T-cell (primary cell): ENCODE data around the gene ADCY5. TPM values are rescaled to one million over a fixed set of nuclear protein-coding genes. Genes with fewer than 3 reads are reported as not detected.

Experiments
- ATAC-seq, 4 experiments: fragments of 200-7000 bp in 3 of 4; fragments of 150-1000 bp in 1 of 4; cut with Tn5 transposase; replicated peaks in 1 of 4; 1 replicate in 3 of 4; 2 replicates in 1 of 4; pipeline ENCODE4 v1.10.0; 2021; ENCODE audit warnings: moderate library complexity in 3 of 4, mild to moderate bottlenecking in 2 of 4, moderate number of reproducible peaks in 1 of 4
- CTCF ChIA-PET, 2 donors: fragments of 300-600 bp; sonication (Branson Sonifier 250); formaldehyde crosslinking; loops; one replicate each; lab custom pipeline; 2022; ENCODE audit warnings: antibody characterized with exemption in 2 of 2; lab: Charles Lee
- POLR2A ChIA-PET, 2 donors: fragments of 300-600 bp; sonication (Branson Sonifier 250); formaldehyde crosslinking; loops; one replicate each; lab custom pipeline; 2022; ENCODE audit warnings: antibody characterized with exemption in 2 of 2; lab: Charles Lee
- DNase-seq, 35 experiments: peaks; one replicate each; pipeline versions ENCODE4 v3.0.0 to v3.0.0-alpha.2; 2013 to 2023
- H3K27ac ChIP-seq: one replicate; pipeline ENCODE4 v1.5.1; 2013; ENCODE audit warnings: low read length
- H3K27me3 ChIP-seq, 2 experiments: replicated peaks in 1 of 2; 1 replicate in 1 of 2; 2 replicates in 1 of 2; pipeline versions ENCODE4 v1.6.1 to v1.7.0; 2013; ENCODE audit warnings: low read length in 1 of 2, mixed read lengths in 1 of 2; ENCODE audit not compliant: control insufficient read depth in 2 of 2, insufficient read depth in 2 of 2; ENCODE audit errors: extremely low read depth in 1 of 2
- H3K36me3 ChIP-seq, 2 donors: 1 replicate in 1 of 2; 2 replicates in 1 of 2; pipeline versions ENCODE4 v1.6.1 to v1.7.0; 2013; ENCODE audit warnings: low read length in 1 of 2; ENCODE audit not compliant: control insufficient read depth in 2 of 2, insufficient read depth in 1 of 2; ENCODE audit errors: extremely low read depth in 1 of 2
- H3K4me1 ChIP-seq, 2 experiments: 1 replicate in 1 of 2; 2 replicates in 1 of 2; pipeline versions ENCODE4 v1.6.1 to v1.7.0; 2013; ENCODE audit warnings: low read length in 2 of 2, mixed read lengths in 1 of 2; ENCODE audit not compliant: insufficient read depth in 2 of 2, control insufficient read depth in 1 of 2; ENCODE audit errors: extremely low read depth in 1 of 2
- H3K4me3 ChIP-seq, 2 donors: 1 replicate in 1 of 2; 2 replicates in 1 of 2; pipeline versions ENCODE4 v1.5.1 to v1.7.0; 2013; ENCODE audit warnings: mild to moderate bottlenecking in 2 of 2, low read length in 1 of 2, moderate library complexity in 1 of 2; ENCODE audit not compliant: control insufficient read depth in 1 of 2; ENCODE audit errors: extremely low read depth in 1 of 2
- H3K9me3 ChIP-seq: 2 replicates; pipeline ENCODE4 v1.7.0; 2013
- H3K27ac Mint-ChIP-seq, 2 donors: one replicate each; pipeline ENCODE4 v1.8.0; 2020 to 2021; ENCODE audit warnings: mild to moderate bottlenecking in 2 of 2, mixed read lengths in 2 of 2
- H3K27me3 Mint-ChIP-seq, 2 donors: one replicate each; pipeline ENCODE4 v1.8.0; 2021 to 2022; ENCODE audit warnings: mixed read lengths in 2 of 2
- H3K36me3 Mint-ChIP-seq: one replicate; pipeline ENCODE4 v1.8.0; 2021; ENCODE audit warnings: mixed read lengths
- H3K4me1 Mint-ChIP-seq, 3 donors: one replicate each; pipeline ENCODE4 v1.8.0; 2020 to 2022; ENCODE audit warnings: mixed read lengths in 3 of 3, mild to moderate bottlenecking in 1 of 3
- H3K4me3 Mint-ChIP-seq, 3 donors: one replicate each; pipeline ENCODE4 v1.8.0; 2020 to 2022; ENCODE audit warnings: mild to moderate bottlenecking in 3 of 3, mixed read lengths in 3 of 3, moderate library complexity in 3 of 3
- H3K9me3 Mint-ChIP-seq, 3 donors: one replicate each; pipeline ENCODE4 v1.8.0; 2020 to 2022; ENCODE audit warnings: mixed read lengths in 3 of 3
- WGBS: methylation state at CpG from one replicate; pipeline ENCODE4 v1.1.5; 2013; ENCODE audit warnings: missing lambda C conversion rate; ENCODE audit not compliant: insufficient coverage; 5-methylcytosine and 5-hydroxymethylcytosine counted together
- total RNA-seq, 35 experiments: library from RNA in 6 of 35; stranded (reverse) in 6 of 35; fragments of 120-200 nt in 1 of 35; gene quantifications; one replicate each; pipeline versions ENCODE4 v1.2.1 to v1.2.4 and lab custom pipeline; 2013 to 2026

Gene ADCY5
- total RNA-seq, 5 donors from 2014 or later (not counting 1 experiment from before 2014, with no cell fraction given): 0.23 TPM; not detected in 4

GRCh38 chr3:123341871-123342630, 106.8 kb downstream of the ADCY5 start:
- ATAC-seq: no peak
- Mint-ChIP-seq H3K27me3 (no peaks in the 10 kb centered on the region), H3K36me3 (no peaks in the 10 kb centered on the region), H3K4me3 (no peak overlapping the region), H3K4me1 (no peaks in the 10 kb centered on the region), H3K27ac (no peak overlapping the region), H3K9me3 (no peaks in the 10 kb centered on the region)
- Histone ChIP-seq H3K9me3 (no peaks in the 10 kb centered on the region), H3K4me1 (no peaks in the 10 kb centered on the region), H3K27me3 (peaks cover 0 to 9% of the 10 kb centered on the region in 2 experiments), H3K27ac (no peak overlapping the region), H3K4me3 (no peak overlapping the region), H3K36me3 (no peaks in the 10 kb centered on the region)
- ChIA-PET POLR2A (no interaction called here), CTCF (interaction anchor here in 1 of 2 donors (0.6 kb wide), 1 partner anchor 12 kb away, joined by 5 read pairs; no protein-coding TSS in a partner anchor)
- WGBS: 89% methylated on average over 5 of the region's 16 CpGs
- DNase-seq: no peak

GRCh38 chr3:123340336-123340735, 108.6 kb downstream of the ADCY5 start:
- DNase-seq (no peak), ATAC-seq (no peak)
- no peak overlapping the region for H3K4me3 Mint-ChIP-seq
- Histone ChIP-seq H3K36me3 (no peaks in the 10 kb centered on the region), H3K4me3 (no peak overlapping the region), H3K27ac (no peak overlapping the region), H3K4me1 (peaks cover 0 to 2% of the 10 kb centered on the region in 2 experiments), H3K9me3 (no peaks in the 10 kb centered on the region), H3K27me3 (peaks cover 0 to 6% of the 10 kb centered on the region in 2 experiments)
- 96% methylated on average over 3 of the region's 4 CpGs for WGBS
- H3K4me1 Mint-ChIP-seq: peaks cover 0 to 2% (median under 1%) of the 10 kb centered on the region in 3 donors
- CTCF ChIA-PET: no interaction called here
- no peaks in the 10 kb centered on the region for H3K36me3 Mint-ChIP-seq
- POLR2A ChIA-PET: no interaction called here
- H3K27ac Mint-ChIP-seq: no peak overlapping the region
- no peaks in the 10 kb centered on the region for H3K9me3 Mint-ChIP-seq
- no peaks in the 10 kb centered on the region for H3K27me3 Mint-ChIP-seq

GRCh38 chr3:123339302-123339701, 109.6 kb downstream of the ADCY5 start:
- no peaks in the 10 kb centered on the region for H3K9me3 Mint-ChIP-seq
- Histone ChIP-seq H3K4me1 (peaks cover 0 to 8% of the 10 kb centered on the region in 2 experiments), H3K9me3 (no peaks in the 10 kb centered on the region), H3K4me3 (no peak overlapping the region), H3K36me3 (no peaks in the 10 kb centered on the region), H3K27ac (no peak overlapping the region), H3K27me3 (peaks cover 0 to 6% of the 10 kb centered on the region in 2 experiments)
- ATAC-seq (no peak), DNase-seq (no peak)
- no peaks in the 10 kb centered on the region for H3K36me3 Mint-ChIP-seq
- no peak overlapping the region for H3K4me3 Mint-ChIP-seq
- no peak overlapping the region for H3K27ac Mint-ChIP-seq
- H3K27me3 Mint-ChIP-seq: no peaks in the 10 kb centered on the region
- H3K4me1 Mint-ChIP-seq: peaks cover 6 to 9% (median 7%) of the 10 kb centered on the region in 3 donors
- ChIA-PET POLR2A (no interaction called here), CTCF (interaction anchor here in 1 of 2 donors (1.8 kb wide), 1 partner anchor 12 kb away, joined by 5 read pairs; no protein-coding TSS in a partner anchor)
- no CpG with 5 or more reads among the region's 3 CpGs for WGBS

- H3K36me3 ChIP-seq: no peaks in the 10 kb centered on the region
- DNase-seq: no peak
- Mint-ChIP-seq H3K27me3 (no peaks in the 10 kb centered on the region), H3K27ac (no peak overlapping the region), H3K9me3 (no peaks in the 10 kb centered on the region), H3K36me3 (no peaks in the 10 kb centered on the region), H3K4me3 (no peak overlapping the region), H3K4me1 (peaks cover 6 to 9% (median 7%) of the 10 kb centered on the region in 3 donors)
- H3K27me3 ChIP-seq: peaks cover 0 to 3% of the 10 kb centered on the region in 2 experiments
- no peak for ATAC-seq
- ChIA-PET CTCF (interaction anchor here (0.5 to 1.8 kb wide), 4 partner anchors 10 to 220 kb away, joined by 3 to 5 read pairs (median 4); no protein-coding TSS in a partner anchor), POLR2A (no interaction called here)
- no peak overlapping the region for H3K27ac ChIP-seq
- H3K9me3 ChIP-seq: no peaks in the 10 kb centered on the region
- H3K4me1 ChIP-seq: peaks cover 0 to 8% of the 10 kb centered on the region in 2 experiments
- H3K4me3 ChIP-seq: no peak overlapping the region
- 63% methylated on average over 5 of the region's 5 CpGs for WGBS
Measured at GRCh38 chr3:123338620-123339061, 110.2 kb downstream of the ADCY5 start.

GRCh38 chr3:123337948-123338619, 110.8 kb downstream of the ADCY5 start:
- ATAC-seq: no peak

GRCh38 chr3:123337226-123337625, 111.7 kb downstream of the ADCY5 start:
- Mint-ChIP-seq H3K27me3 (no peaks in the 10 kb centered on the region), H3K4me1 (peaks cover 6 to 9% (median 7%) of the 10 kb centered on the region in 3 donors), H3K4me3 (no peak overlapping the region), H3K9me3 (no peaks in the 10 kb centered on the region), H3K36me3 (no peaks in the 10 kb centered on the region), H3K27ac (no peak overlapping the region)
- ChIA-PET POLR2A (no interaction called here), CTCF (no interaction called here)
- WGBS: 91% methylated on average over 9 of the region's 11 CpGs
- Histone ChIP-seq H3K36me3 (no peaks in the 10 kb centered on the region), H3K27ac (no peak overlapping the region), H3K4me1 (peaks cover 0 to 8% of the 10 kb centered on the region in 2 experiments), H3K27me3 (peaks cover 0 to 2% of the 10 kb centered on the region in 2 experiments), H3K9me3 (no peaks in the 10 kb centered on the region), H3K4me3 (no peak overlapping the region)
- ATAC-seq: no peak
- no peak for DNase-seq

More at GRCh38 chr3:123337948-123338619, 110.8 kb downstream of the ADCY5 start:
- Histone ChIP-seq H3K4me1 (peaks cover 0 to 8% of the 10 kb centered on the region in 2 experiments), H3K27me3 (peaks cover 0 to 2% of the 10 kb centered on the region in 2 experiments), H3K4me3 (no peak overlapping the region), H3K36me3 (no peaks in the 10 kb centered on the region), H3K27ac (no peak overlapping the region), H3K9me3 (no peaks in the 10 kb centered on the region)
- no peaks in the 10 kb centered on the region for H3K27me3 Mint-ChIP-seq
- H3K4me1 Mint-ChIP-seq: peaks cover 6 to 9% (median 7%) of the 10 kb centered on the region in 3 donors
- ChIA-PET POLR2A (no interaction called here), CTCF (interaction anchor here (0.6 to 1.8 kb wide), 4 partner anchors 9 to 1079 kb away, joined by 3 to 6 read pairs (median 4); no protein-coding TSS in a partner anchor)
- DNase-seq: no peak
- WGBS: 76% methylated on average over 8 of the region's 8 CpGs
- no peak overlapping the region for H3K4me3 Mint-ChIP-seq
- H3K27ac Mint-ChIP-seq: no peak overlapping the region
- H3K36me3 Mint-ChIP-seq: no peaks in the 10 kb centered on the region
- H3K9me3 Mint-ChIP-seq: no peaks in the 10 kb centered on the region
